MM.1S (cell line): Measurements from ENCODE around the gene GLUD1.
"Not testable (repeated sequence)": the region's sequence is repeated elsewhere in the genome, so short reads cannot be mapped to it uniquely, and the experiment has no call there.

Source experiments
- DNase-seq: peaks from one replicate; pipeline ENCODE4 v3.0.0-alpha.2; 2015
- H2AFZ ChIP-seq: fragments of 300-600 bp; sonication (generic); 2 replicates; pipeline ENCODE4 v1.6.0; 2016; ENCODE audit warnings: antibody characterized with exemption, low read length
- H3F3A ChIP-seq: fragments of 300-600 bp; sonication (generic); 2 replicates; pipeline ENCODE4 v1.6.1; 2016; ENCODE audit warnings: mild to moderate bottlenecking, antibody characterized with exemption, low read length, moderate library complexity, mixed read lengths; ENCODE audit not compliant: insufficient read depth
- H3K27ac ChIP-seq: fragments of 300-600 bp; sonication (generic); 2 replicates; pipeline ENCODE4 v1.5.1; 2016; ENCODE audit warnings: mild to moderate bottlenecking, low read length
- H3K27me3 ChIP-seq: fragments of 300-600 bp; sonication (generic); replicated peaks from 2 replicates; pipeline ENCODE4 v1.6.0; 2016; ENCODE audit warnings: low read length; ENCODE audit not compliant: insufficient read depth
- H3K36me3 ChIP-seq: fragments of 300-600 bp; sonication (generic); replicated peaks from 2 replicates; pipeline ENCODE4 v1.6.1; 2016; ENCODE audit warnings: mild to moderate bottlenecking, low read length, mixed read lengths; ENCODE audit not compliant: insufficient read depth
- H3K4me1 ChIP-seq: fragments of 300-600 bp; sonication (generic); 2 replicates; pipeline ENCODE4 v1.6.1; 2016; ENCODE audit warnings: low read length, mixed read lengths
- H3K4me2 ChIP-seq: fragments of 300-600 bp; sonication (generic); 2 replicates; pipeline ENCODE4 v1.6.0; 2016; ENCODE audit warnings: low read depth, low read length
- H3K4me3 ChIP-seq: fragments of 300-600 bp; sonication (generic); 2 replicates; pipeline ENCODE4 v1.5.1; 2016; ENCODE audit warnings: low read length, mixed read lengths
- H3K79me2 ChIP-seq: fragments of 300-600 bp; sonication (generic); 2 replicates; pipeline ENCODE4 v1.6.1; 2016; ENCODE audit warnings: mixed run types, low read length, mixed read lengths
- H3K9ac ChIP-seq: fragments of 300-600 bp; sonication (generic); 2 replicates; pipeline ENCODE4 v1.6.1; 2016; ENCODE audit warnings: low read length, mixed read lengths
- H3K9me2 ChIP-seq: fragments of 300-600 bp; sonication (generic); replicated peaks from 2 replicates; pipeline ENCODE4 v1.6.1; 2016; ENCODE audit warnings: mild to moderate bottlenecking, low read length, mixed read lengths; ENCODE audit not compliant: insufficient read depth
- H3K9me3 ChIP-seq: fragments of 300-600 bp; sonication (generic); replicated peaks from 2 replicates; pipeline ENCODE4 v1.6.1; 2016; ENCODE audit warnings: mild to moderate bottlenecking, low read length, mixed read lengths; ENCODE audit not compliant: insufficient read depth
- H4K20me1 ChIP-seq: fragments of 300-600 bp; sonication (generic); 2 replicates; pipeline ENCODE4 v1.6.1; 2016; ENCODE audit warnings: mild to moderate bottlenecking, low read length, moderate library complexity, mixed read lengths; ENCODE audit not compliant: insufficient read depth
- CTCF ChIP-seq: fragments of 300-600 bp; sonication (generic); IDR thresholded peaks from 2 replicates; pipeline ENCODE4 v1.5.1; 2016; ENCODE audit warnings: antibody characterized with exemption, low read length, mixed read lengths
- EZH2 ChIP-seq: fragments of 300-600 bp; sonication (generic); optimal IDR thresholded peaks from 2 replicates; pipeline ENCODE3; 2017; ENCODE audit warnings: low read depth, mild to moderate bottlenecking, antibody characterized with exemption, low read length, mixed read lengths
- EZH2phosphoT487 ChIP-seq: fragments of 300-600 bp; sonication (generic); IDR thresholded peaks from 2 replicates; pipeline ENCODE4 v1.6.1; 2018; ENCODE audit warnings: antibody characterized with exemption, low read length

GLUD1 gene

DNA sequence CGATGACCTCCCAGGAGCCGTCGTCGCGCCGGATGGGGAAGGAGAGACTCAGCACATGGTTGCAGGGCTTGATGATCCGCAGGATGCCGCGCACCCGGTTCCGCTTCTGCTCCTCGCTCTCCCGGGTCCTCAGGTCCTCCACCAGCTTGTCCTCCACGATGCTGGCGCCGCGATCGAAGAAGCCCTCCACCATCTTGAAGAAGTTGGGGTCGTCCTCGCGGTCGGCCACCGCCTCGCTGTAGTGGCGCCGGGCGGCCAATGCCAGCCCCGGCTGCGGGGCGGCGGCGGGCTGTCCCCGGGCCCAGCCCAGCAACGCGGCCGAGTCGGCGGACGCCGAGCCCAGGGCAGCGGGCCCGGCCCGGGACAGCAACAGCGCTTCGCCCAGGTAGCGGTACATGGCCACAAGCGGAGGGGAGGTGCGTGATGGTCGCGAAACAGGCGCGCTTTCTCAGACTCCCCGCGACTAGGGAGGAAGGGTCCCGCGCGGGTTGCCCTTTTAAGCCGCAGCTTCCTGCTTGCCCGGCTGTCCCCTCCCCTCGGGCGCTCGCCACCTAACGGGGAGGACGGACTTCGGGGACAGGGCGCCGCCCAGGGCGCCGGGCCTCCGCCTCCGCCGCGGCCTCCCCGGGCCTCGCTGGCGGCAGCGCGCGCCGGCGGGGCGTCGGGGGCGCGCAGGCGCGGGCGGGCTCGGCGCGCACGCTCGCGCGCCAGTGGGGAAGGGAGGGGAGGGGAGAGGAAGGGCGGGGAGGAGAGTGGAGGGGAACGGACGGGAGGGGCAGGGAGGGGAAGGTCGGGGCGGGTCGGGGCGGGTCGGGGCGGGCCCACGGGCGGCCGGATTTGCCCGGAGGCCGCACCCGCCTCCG is at the start of gene GLUD1, which contains the start of gene SHLD2:
Gene GLUD1 (minus strand): TSS at position 471 of the 863 bp plus-strand sequence. CDS start 74 bp downstream, at position 397.
Gene SHLD2 (plus strand): TSS at position 834 of the 863 bp plus-strand sequence. CDS start 56,149 bp downstream, outside the sequence.
- peaks cover 82% of the 10 kb centered on the region for H3K79me2 ChIP-seq
- DNase-seq = peak; percentile 97
- peaks cover 11% of the 10 kb centered on the region; the same call in 1 of the 2 replicates for H4K20me1 ChIP-seq
- H3F3A ChIP-seq = peaks cover 10% of the 10 kb centered on the region
- peak within 1 kb of the TSS; percentile 82 for H3K4me3 ChIP-seq
- H3K9ac ChIP-seq = peak within 1 kb of the TSS; percentile 89
- H2AFZ ChIP-seq = peak within 1 kb of the TSS; percentile 96
- TF ChIP-seq CTCF = no peak
- no peak for TF ChIP-seq EZH2phosphoT487
- TF ChIP-seq EZH2 = no peak
- no peaks in the 10 kb centered on the region for H3K9me2 ChIP-seq
- H3K36me3 ChIP-seq = no peaks in the 10 kb centered on the region
- peak within 1 kb of the TSS; percentile 91 for H3K27ac ChIP-seq
- H3K4me1 ChIP-seq = peaks cover 13% of the 10 kb centered on the region
- H3K4me2 ChIP-seq = peak within 1 kb of the TSS; percentile 93
- H3K9me3 ChIP-seq = no peaks in the 10 kb centered on the region
- no peaks in the 10 kb centered on the region for H3K27me3 ChIP-seq

DNA sequence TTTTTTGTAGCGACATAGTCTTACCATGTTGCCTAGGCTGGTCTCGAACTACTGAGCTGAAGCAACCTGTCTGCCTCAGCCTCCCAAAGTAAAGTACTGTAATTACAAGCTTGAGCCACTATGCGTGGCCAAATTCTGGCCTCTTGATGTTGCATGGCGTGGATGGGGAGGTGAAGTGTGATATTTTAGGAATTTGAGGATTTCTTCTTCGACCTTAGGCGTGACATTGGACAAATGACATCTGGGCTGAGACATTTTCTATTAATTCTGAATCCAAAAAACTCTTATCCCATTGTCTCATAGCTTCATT is 48.4 kb upstream of the GLUD1 start:
- not testable (repeated sequence) for H3K9me3 ChIP-seq, H3K36me3 ChIP-seq, DNase-seq, H3K79me2 ChIP-seq, H3K27ac ChIP-seq, H3K4me1 ChIP-seq, H3F3A ChIP-seq, H4K20me1 ChIP-seq, H3K9me2 ChIP-seq, H2AFZ ChIP-seq, H3K4me3 ChIP-seq, H3K9ac ChIP-seq, H3K4me2 ChIP-seq, H3K27me3 ChIP-seq

GRCh38 chr10:87142230-87143108 is 47.8 kb upstream of the GLUD1 start:
- not testable (repeated sequence) for H3K9me3 ChIP-seq, H4K20me1 ChIP-seq, H3K27ac ChIP-seq, H3K79me2 ChIP-seq, H3K36me3 ChIP-seq, H3F3A ChIP-seq, H3K9ac ChIP-seq, DNase-seq, H3K4me2 ChIP-seq, H3K4me3 ChIP-seq, H3K27me3 ChIP-seq, H3K4me1 ChIP-seq, H3K9me2 ChIP-seq, H2AFZ ChIP-seq

DNA sequence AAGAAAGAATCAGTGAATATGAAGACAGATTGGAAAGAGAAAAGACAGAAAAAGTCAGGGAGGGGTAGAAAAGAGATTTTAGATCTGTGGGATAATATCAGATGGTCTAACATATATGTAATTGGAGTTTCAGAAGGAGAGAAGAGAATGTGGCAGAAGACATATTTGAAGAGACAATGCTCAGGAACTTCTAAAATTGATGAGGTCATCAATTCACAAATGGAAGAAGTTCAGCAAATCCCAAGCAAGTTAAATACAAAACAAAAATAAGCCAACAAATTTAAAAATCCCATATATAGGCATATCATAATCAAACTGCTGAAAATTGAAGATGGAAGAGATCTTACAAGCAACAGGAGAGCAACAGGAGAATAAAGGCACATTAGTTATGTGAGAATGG is 42.8 kb upstream of the GLUD1 start:
- H4K20me1 ChIP-seq, H3K9me2 ChIP-seq, H3K27ac ChIP-seq, H3K36me3 ChIP-seq, H3K27me3 ChIP-seq, H3F3A ChIP-seq, H3K4me1 ChIP-seq, H2AFZ ChIP-seq, H3K4me3 ChIP-seq, H3K4me2 ChIP-seq, DNase-seq, H3K9ac ChIP-seq, H3K9me3 ChIP-seq, H3K79me2 ChIP-seq: not testable (repeated sequence)

- H3F3A ChIP-seq, H3K4me3 ChIP-seq, H3K4me2 ChIP-seq, DNase-seq, H3K4me1 ChIP-seq, H3K27me3 ChIP-seq, H3K9me3 ChIP-seq, H3K36me3 ChIP-seq, H3K27ac ChIP-seq, H4K20me1 ChIP-seq, H3K9ac ChIP-seq, H2AFZ ChIP-seq, H3K9me2 ChIP-seq, H3K79me2 ChIP-seq: not testable (repeated sequence)
These were observed 39.8 kb upstream of the GLUD1 start for GRCh38 chr10:87134440-87134839.

- H3K4me2 ChIP-seq, H3K79me2 ChIP-seq, H3K4me1 ChIP-seq, H3K9me2 ChIP-seq, H3F3A ChIP-seq, H3K27me3 ChIP-seq, H4K20me1 ChIP-seq, H3K36me3 ChIP-seq, H2AFZ ChIP-seq, H3K9me3 ChIP-seq, H3K9ac ChIP-seq, H3K27ac ChIP-seq, H3K4me3 ChIP-seq, DNase-seq: not testable (repeated sequence)
These were observed 39.3 kb upstream of the GLUD1 start for GRCh38 chr10:87133936-87134335.
